T-helper 1 cell (primary cell): ENCODE data around the gene ACADSB.

Experiments used
- DNase-seq, 5 donors: peaks; one replicate each; pipeline ENCODE4 v3.0.0-alpha.2; 2012 to 2020

Gene ACADSB

DNA sequence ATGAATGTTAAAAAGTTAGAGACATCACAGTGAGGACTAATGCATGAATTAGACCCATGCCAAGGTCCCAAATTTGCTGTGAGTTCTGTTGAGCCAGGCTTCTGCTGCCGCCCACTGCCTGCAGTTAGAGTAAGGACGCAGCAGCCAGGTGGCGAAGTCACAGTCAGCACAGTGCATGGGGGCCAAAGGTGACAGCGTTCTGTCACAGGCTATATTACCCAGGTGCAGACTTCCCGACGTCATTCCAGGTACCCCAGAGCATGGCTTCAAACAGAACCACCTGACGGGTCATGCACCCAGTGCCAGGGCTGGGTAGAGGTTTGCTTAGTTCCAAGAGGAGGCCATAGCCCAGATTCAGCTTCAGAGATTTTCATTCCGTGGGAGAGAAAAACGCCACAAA lies 93.1 kb downstream of the ACADSB start:
- DNase-seq: no peak

DNA sequence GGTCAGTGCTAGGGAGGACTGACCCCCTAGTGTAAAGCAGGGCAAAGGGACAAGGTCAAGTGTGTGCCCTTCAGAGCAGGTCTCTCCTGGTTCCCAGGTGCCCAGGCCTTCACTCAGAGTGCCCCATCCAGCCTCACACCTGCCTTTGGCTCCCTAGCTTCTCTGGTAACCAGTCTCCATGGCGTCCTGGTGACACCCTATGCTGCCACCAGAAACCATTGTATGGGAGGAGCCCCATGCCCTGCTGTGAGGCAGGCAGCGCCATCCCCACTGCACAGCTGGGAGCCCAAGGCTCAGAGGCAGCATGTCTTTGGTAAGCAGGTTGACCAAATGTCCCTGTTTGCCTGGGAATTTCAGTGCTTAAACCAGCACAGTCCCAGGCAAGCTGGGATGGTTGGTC lies 93.9 kb downstream of the ACADSB start:
- no peak for DNase-seq

DNA sequence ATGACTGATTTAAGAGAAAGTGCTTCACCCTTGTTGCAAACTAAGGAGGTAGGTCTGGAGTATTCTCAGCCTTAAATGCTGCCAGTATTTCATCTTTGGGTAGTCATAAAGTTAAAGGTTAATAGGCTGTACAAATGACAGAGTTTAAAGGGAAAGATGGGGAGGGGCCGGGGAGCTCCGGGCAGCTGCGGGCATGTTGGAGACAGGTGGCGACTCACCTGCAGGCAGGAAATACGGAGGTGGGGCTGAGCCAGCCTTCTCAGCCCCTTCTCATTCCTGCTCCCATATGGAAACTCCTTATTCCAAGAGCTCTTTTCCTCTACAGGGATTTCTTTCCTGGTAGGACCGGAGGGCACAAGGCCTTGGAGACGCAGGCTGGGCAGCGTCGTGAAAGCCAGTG lies 95.1 kb downstream of the ACADSB start:
- DNase-seq: no peak
